Body of pancreas (tissue), 4 donors: ENCODE data around the gene ZNF431. TPM values are rescaled to one million over a fixed set of nuclear protein-coding genes. Genes with fewer than 3 reads are reported as not detected.

Experiments
- ATAC-seq: fragments of 150-250 bp; one replicate; pipeline ENCODE4 v1.9.1; 2016
- DNase-seq, 4 donors: peaks; one replicate each; pipeline ENCODE4 v3.0.0-alpha.2; 2019
- H3K27ac ChIP-seq, 4 donors: fragments of 200-600 bp; sonication (generic); 1 replicate in 3 of 4; 2 replicates in 1 of 4; pipeline versions ENCODE4 v1.5.1 to v1.6.1; 2016 to 2019; ENCODE audit warnings: mild to moderate bottlenecking in 1 of 4, mixed read lengths in 1 of 4, moderate library complexity in 1 of 4
- H3K27me3 ChIP-seq, 2 donors: fragments of 200-600 bp; sonication (generic); one replicate each; pipeline ENCODE4 v1.6.0; 2016; ENCODE audit warnings: mild to moderate bottlenecking in 1 of 2
- H3K36me3 ChIP-seq, 2 donors: fragments of 200-600 bp; sonication (generic); replicated peaks in 1 of 2; 2 replicates each; pipeline ENCODE4 v1.5.1; 2016; ENCODE audit warnings: low read depth in 2 of 2; ENCODE audit not compliant: insufficient read depth in 1 of 2
- H3K4me1 ChIP-seq: fragments of 200-600 bp; sonication (generic); one replicate; pipeline ENCODE4 v1.6.0; 2016
- H3K4me3 ChIP-seq, 2 donors: fragments of 200-600 bp; sonication (generic); 1 replicate in 1 of 2; 2 replicates in 1 of 2; pipeline ENCODE4 v1.5.1; 2016 to 2019
- H3K9me3 ChIP-seq, 3 donors: fragments of 200-600 bp; sonication (generic); 1 replicate in 2 of 3; 2 replicates in 1 of 3; pipeline ENCODE4 v1.5.1; 2016
- POLR2A ChIP-seq, 3 donors: fragments of 450-650 bp; IDR thresholded peaks; one replicate each; pipeline ENCODE4 v1.6.1; 2016; ENCODE audit warnings: antibody characterized with exemption in 3 of 3, mild to moderate bottlenecking in 2 of 3
- WGBS, 2 donors: methylation state at CpG; one replicate each; pipeline ENCODE4 v1.1.5; 2017; 5-methylcytosine and 5-hydroxymethylcytosine counted together
- intact Hi-C: fragments of 100-400 bp; cut with DNase I; formaldehyde crosslinking; loops from one replicate; pipeline ENCODE4 v1.15.1; 2023
- total RNA-seq, 2 donors: library from RNA; depleted of rRNA; stranded (reverse); fragments of >200 nt; gene quantifications; one replicate each; pipeline ENCODE4 v1.1.0, GENCODE V29; 2016
- TF ChIP-seq, protein P1 (sequence below), 7 experiments: fragments of 450-650 bp in 4 of 7; fragments of 200-600 bp in 3 of 7; sonication (generic) in 3 of 7; IDR thresholded peaks; one replicate each; pipeline ENCODE4 v1.5.1; 2016 to 2019; ENCODE audit warnings: antibody characterized with exemption in 7 of 7

ZNF431 gene
- total RNA-seq, 2 donors from 2014 or later, result 4.9 to 7.9 TPM

DNA sequence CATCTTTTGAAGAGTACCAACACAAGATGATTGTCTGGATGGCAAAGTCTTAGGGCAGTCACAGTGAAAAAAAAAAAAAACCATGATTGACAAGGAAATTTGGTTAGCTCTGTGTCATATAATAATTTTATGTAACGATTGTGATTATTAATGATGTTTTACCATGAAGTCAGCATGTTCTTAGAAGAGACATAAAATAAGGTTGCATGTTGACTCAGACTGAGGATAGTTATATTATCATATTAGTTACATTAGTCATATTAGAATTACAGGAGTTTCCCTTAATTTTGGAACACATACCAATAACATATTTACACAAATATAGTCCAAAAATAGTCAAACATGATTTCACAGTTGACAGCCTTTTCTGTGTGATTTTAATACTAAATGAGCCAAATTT lies 5.7 kb downstream of the ZNF431 start:
- Histone ChIP-seq H3K4me3 (no peak overlapping the region), H3K9me3 (no peaks in the 10 kb centered on the region), H3K27ac (no peak overlapping the region), H3K27me3 (no peaks in the 10 kb centered on the region), H3K36me3 (peaks cover 0 to 6% of the 10 kb centered on the region in 2 donors), H3K4me1 (peaks cover 21% of the 10 kb centered on the region)
- DNase-seq (no peak), ATAC-seq (no peak)
- TF ChIP-seq, protein P1, sequence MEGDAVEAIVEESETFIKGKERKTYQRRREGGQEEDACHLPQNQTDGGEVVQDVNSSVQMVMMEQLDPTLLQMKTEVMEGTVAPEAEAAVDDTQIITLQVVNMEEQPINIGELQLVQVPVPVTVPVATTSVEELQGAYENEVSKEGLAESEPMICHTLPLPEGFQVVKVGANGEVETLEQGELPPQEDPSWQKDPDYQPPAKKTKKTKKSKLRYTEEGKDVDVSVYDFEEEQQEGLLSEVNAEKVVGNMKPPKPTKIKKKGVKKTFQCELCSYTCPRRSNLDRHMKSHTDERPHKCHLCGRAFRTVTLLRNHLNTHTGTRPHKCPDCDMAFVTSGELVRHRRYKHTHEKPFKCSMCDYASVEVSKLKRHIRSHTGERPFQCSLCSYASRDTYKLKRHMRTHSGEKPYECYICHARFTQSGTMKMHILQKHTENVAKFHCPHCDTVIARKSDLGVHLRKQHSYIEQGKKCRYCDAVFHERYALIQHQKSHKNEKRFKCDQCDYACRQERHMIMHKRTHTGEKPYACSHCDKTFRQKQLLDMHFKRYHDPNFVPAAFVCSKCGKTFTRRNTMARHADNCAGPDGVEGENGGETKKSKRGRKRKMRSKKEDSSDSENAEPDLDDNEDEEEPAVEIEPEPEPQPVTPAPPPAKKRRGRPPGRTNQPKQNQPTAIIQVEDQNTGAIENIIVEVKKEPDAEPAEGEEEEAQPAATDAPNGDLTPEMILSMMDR (IDR thresholded peaks at IDR 0.05), result no peak
- TF ChIP-seq POLR2A (IDR thresholded peaks at IDR 0.05), result no peak
- WGBS, 2 donors, result 90 to 95% methylated on average over 1 of the region's 1 CpG
- intact Hi-C loops, result no loop called here

DNA sequence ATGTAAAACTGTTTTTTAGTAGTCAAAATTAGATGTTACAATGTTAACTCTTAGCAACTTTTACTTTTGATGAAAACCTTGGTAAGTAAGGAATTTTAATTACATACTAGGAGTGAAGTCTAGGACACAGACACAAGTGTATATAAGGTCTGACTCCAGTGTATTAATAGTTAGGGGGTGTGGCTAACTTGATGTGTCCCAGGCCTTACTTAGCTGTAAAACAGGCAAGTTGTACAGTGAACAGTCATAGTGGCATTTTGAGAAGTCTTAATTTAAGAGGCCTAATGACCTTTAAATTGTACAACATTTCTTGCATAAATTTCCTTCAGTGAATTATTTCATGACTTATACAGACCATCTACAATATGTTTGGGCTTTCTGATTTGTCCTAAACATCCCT lies 6.8 kb downstream of the ZNF431 start:
- H3K27ac ChIP-seq, result no peak overlapping the region
- no peaks in the 10 kb centered on the region for H3K9me3 ChIP-seq
- no peak overlapping the region for H3K4me3 ChIP-seq
- DNase-seq (no peak), ATAC-seq (no peak)
- intact Hi-C loops, result no loop called here
- TF ChIP-seq, protein P1 (IDR thresholded peaks at IDR 0.05), result no peak
- no peak for TF ChIP-seq POLR2A (IDR thresholded peaks at IDR 0.05)
- H3K27me3 ChIP-seq, result no peaks in the 10 kb centered on the region
- H3K4me1 ChIP-seq, result peaks cover 10% of the 10 kb centered on the region
- peaks cover 0 to 6% of the 10 kb centered on the region in 2 donors for H3K36me3 ChIP-seq

DNA sequence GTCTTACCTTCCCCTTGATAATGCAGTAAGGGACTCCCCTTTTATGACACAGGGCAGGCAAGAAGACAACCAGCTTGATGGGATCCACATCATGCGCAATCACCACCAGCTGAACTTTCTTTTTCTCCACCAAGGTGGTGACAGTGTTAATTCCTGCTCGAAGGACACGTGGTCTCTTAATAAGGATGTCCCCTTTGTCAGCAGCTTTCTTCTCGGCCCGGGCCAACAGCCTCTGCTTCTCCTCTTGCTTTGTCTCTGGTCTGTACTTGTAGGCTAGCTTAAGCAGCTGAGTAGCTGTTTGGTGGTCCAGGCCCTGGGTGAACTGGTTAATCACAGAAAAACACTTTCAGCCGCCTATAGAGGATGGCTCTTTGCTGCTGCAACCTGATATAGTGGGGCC lies 8.0 kb downstream of the ZNF431 start:
- WGBS, 2 donors, result 97 to 98% methylated on average over 6 of the region's 6 CpGs
- Histone ChIP-seq H3K4me1 (peaks cover 4% of the 10 kb centered on the region), H3K9me3 (no peaks in the 10 kb centered on the region), H3K27ac (no peak overlapping the region), H3K27me3 (no peaks in the 10 kb centered on the region), H3K36me3 (peaks cover 0 to 4% of the 10 kb centered on the region in 2 donors), H3K4me3 (no peak overlapping the region)
- no peak for ATAC-seq
- TF ChIP-seq POLR2A (IDR thresholded peaks at IDR 0.05), result no peak
- TF ChIP-seq, protein P1 (IDR thresholded peaks at IDR 0.05), result no peak
- intact Hi-C loops, result no loop called here
- no peak for DNase-seq

DNA sequence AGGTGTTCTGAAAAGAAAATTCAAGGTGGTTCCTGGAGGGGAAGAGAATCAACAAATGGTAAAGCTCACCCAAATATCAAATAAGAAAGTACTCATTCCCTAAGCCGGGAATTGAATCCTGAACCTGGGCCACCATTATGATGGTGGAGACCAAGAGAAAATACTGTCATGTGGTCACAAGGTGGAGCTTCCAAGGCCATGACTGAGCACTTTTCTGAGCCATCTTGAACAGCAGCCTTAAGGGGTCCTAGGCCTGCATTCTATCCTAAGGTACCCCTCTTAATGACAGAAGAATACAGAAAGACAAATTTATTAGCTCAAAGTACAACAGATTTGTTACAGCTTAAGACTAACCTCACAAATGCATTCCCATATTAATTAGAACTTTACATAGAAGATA lies 9.6 kb downstream of the ZNF431 start:
- no peaks in the 10 kb centered on the region for H3K27me3 ChIP-seq
- no peak for TF ChIP-seq POLR2A (IDR thresholded peaks at IDR 0.05)
- TF ChIP-seq, protein P1 (IDR thresholded peaks at IDR 0.05), result no peak
- H3K4me3 ChIP-seq, result no peak overlapping the region
- DNase-seq, result no peak
- intact Hi-C loops, result no loop called here
- peaks cover 0 to 4% of the 10 kb centered on the region in 2 donors for H3K36me3 ChIP-seq
- WGBS, 2 donors, result 93% methylated on average over 1 of the region's 1 CpG
- no peak overlapping the region for H3K27ac ChIP-seq
- no peaks in the 10 kb centered on the region for H3K9me3 ChIP-seq
- no peak for ATAC-seq
- peaks cover 4% of the 10 kb centered on the region for H3K4me1 ChIP-seq

DNA sequence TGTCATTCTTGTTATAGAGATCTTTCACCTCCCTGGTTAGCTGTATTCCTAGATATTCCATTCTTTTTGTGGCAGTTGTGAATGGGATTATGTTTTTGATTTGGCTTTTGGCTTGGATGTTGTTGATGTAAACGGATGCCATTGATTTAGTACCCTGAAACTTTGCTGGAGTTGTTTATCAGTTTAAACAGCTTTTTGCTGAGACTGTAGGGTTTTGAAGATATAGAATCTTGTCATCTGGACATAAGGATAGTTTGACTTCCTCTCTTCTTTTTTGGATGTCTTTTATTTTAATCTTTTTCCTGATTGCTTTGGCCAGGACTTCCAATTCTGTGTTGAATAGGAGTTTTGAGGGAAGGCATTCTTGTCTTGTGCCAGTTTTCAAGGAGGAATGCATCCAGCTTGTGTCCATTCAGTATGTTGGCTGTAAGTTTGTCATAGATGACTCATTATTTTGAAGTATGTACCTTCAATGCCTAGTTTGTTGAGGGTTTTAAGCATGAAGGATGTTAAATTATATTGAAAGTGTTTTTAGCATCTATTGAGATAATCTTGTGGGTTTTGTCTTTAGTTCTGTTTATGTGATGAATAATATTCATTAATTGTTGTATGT lies 16.8 kb downstream of the ZNF431 start:
- Histone ChIP-seq H3K27ac (no peak overlapping the region), H3K4me1 (no peaks in the 10 kb centered on the region), H3K27me3 (no peaks in the 10 kb centered on the region), H3K36me3 (no peaks in the 10 kb centered on the region), H3K9me3 (no peaks in the 10 kb centered on the region), H3K4me3 (no peak overlapping the region)
- no peak for ATAC-seq
- no peak for DNase-seq
- TF ChIP-seq, protein P1 (IDR thresholded peaks at IDR 0.05), result no peak
- no peak for TF ChIP-seq POLR2A (IDR thresholded peaks at IDR 0.05)
- intact Hi-C loops, result no loop called here
- WGBS, 2 donors, result 94 to 100% methylated on average over 1 of the region's 1 CpG
